Activated CD4-positive, alpha-beta T cell treated with anti-CD3 and anti-CD28 coated beads for 36 hours (primary cell): ENCODE data around the gene FOXP4. TPM values are rescaled to one million over a fixed set of nuclear protein-coding genes. Genes with fewer than 3 reads are reported as not detected.

Experiments used
- ATAC-seq: fragments of 200-7000 bp; cut with Tn5 transposase; one replicate; pipeline ENCODE4 v1.10.0; 2021; ENCODE audit warnings: mild to moderate bottlenecking, moderate library complexity
- CTCF ChIA-PET: fragments of 350-600 bp; sonication (Branson Sonifier 250); formaldehyde crosslinking; loops from one replicate; lab custom pipeline; 2021; ENCODE audit warnings: antibody characterized with exemption; lab: Charles Lee
- POLR2A ChIA-PET: fragments of 350-600 bp; sonication (Branson Sonifier 250); formaldehyde crosslinking; loops from one replicate; lab custom pipeline; 2021; ENCODE audit warnings: antibody characterized with exemption, inconsistent platforms; lab: Charles Lee
- DNase-seq: peaks from one replicate; pipeline ENCODE4 v3.0.0-alpha.2; 2020
- H3K27ac Mint-ChIP-seq: one replicate; pipeline ENCODE4 v1.8.0; 2021; ENCODE audit warnings: mixed read lengths
- H3K27me3 Mint-ChIP-seq: one replicate; pipeline ENCODE4 v1.8.0; 2021; ENCODE audit warnings: mixed read lengths
- H3K36me3 Mint-ChIP-seq: one replicate; pipeline ENCODE4 v1.8.0; 2021; ENCODE audit warnings: low read depth, mixed read lengths
- H3K4me1 Mint-ChIP-seq: one replicate; pipeline ENCODE4 v1.8.0; 2021; ENCODE audit warnings: mixed read lengths
- H3K4me3 Mint-ChIP-seq: one replicate; pipeline ENCODE4 v1.8.0; 2021; ENCODE audit warnings: mild to moderate bottlenecking, moderate library complexity, mixed read lengths
- H3K9me3 Mint-ChIP-seq: one replicate; pipeline ENCODE4 v1.8.0; 2021; ENCODE audit warnings: low read depth, mixed read lengths
- intact Hi-C, 2 experiments: fragments of 100-400 bp; cut with DNase I in 1 of 2; cut with micrococcal nuclease in 1 of 2; formaldehyde crosslinking; loops; one replicate each; pipeline versions ENCODE4 v1.14.2 to v1.15.1; 2022 to 2024; cut with DNase I, micrococcal nuclease
- microRNA-seq: library from miRNA; unstranded; fragments of <30 nt; microRNA quantifications from one replicate; pipeline ENCODE4 v1.2.0, GENCODE V29; 2021; ENCODE audit warnings: borderline replicate concordance
- total RNA-seq, 2 experiments: library from RNA; stranded (reverse); gene quantifications; one replicate each; pipeline ENCODE4 v1.2.3, GENCODE V29; 2021

FOXP4 gene
- total RNA-seq, 2 experiments from 2014 or later = 11.1 to 13.8 TPM

DNA sequence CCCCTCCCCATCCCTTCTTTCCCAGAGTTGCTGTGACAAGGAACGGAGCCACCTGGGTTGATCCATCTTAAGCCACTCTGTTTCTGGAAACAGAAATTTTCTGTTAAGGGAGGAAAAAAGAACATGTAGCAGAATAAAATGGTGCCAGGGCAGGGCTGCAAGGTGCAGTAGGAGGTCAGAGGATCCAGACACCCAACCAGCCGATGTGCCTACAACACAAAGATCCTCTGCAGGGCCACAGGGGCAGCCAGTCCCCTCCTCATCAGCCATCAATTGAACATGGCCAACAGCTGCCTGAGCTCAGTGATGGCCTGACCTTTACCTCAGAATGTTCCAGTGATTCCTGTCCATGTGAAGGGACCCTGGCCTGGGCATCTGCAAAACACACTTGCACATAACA lies 103.9 kb downstream of the FOXP4 start:
- POLR2A ChIA-PET = no interaction called here
- H3K4me1 Mint-ChIP-seq = no peaks in the 10 kb centered on the region
- intact Hi-C loops = no loop called here
- no peak overlapping the region for H3K27ac Mint-ChIP-seq
- H3K9me3 Mint-ChIP-seq = no peaks in the 10 kb centered on the region
- no peak overlapping the region for H3K4me3 Mint-ChIP-seq
- CTCF ChIA-PET = no interaction called here
- H3K36me3 Mint-ChIP-seq = no peaks in the 10 kb centered on the region
- no peak for DNase-seq
- H3K27me3 Mint-ChIP-seq = peaks cover 9% of the 10 kb centered on the region
- no peak for ATAC-seq

DNA sequence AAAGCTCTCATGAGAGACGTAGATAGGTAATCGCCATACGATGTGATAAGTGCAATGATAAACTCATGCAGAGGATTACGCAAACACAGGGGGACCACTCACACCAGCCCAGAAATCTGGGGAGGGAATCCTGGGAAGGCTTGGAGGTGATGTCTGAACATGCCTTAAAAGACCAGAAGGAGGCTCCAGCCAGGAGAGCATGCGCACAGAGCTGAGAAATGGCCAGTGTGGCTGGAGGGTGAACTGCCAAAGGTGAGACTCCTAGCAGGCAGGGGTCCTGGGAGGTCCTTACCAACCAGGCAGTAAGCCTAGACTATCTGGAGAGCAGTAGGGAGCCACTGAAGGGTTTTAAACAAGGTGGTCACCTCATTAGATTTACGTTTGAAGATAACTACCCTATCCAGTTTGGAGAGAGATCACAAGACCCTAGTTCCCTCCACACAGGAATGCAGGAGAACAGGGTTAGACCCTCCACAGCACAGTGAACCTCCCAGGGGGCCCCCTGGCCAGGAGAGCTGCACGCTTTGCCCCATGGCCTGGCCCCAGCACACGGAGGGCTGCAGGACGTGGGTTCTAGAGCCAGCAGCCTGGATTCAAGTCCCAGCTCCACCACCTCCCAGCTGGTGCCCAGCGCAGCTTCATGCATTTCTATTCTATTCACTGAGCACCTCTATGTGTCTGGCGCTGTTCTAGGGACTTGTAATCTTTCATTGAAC lies 105.2 kb downstream of the FOXP4 start:
- H3K9me3 Mint-ChIP-seq = no peaks in the 10 kb centered on the region
- peaks cover 9% of the 10 kb centered on the region for H3K27me3 Mint-ChIP-seq
- no peaks in the 10 kb centered on the region for H3K36me3 Mint-ChIP-seq
- POLR2A ChIA-PET = no interaction called here
- CTCF ChIA-PET = no interaction called here
- H3K4me1 Mint-ChIP-seq = no peaks in the 10 kb centered on the region
- no peak overlapping the region for H3K27ac Mint-ChIP-seq
- no peak overlapping the region for H3K4me3 Mint-ChIP-seq
- DNase-seq = no peak
- intact Hi-C loops = no loop called here
- ATAC-seq = no peak

Small RNAs within 50 kb of the gene (microRNA-seq; reads per million reads assigned to microRNA genes)
- not detected for gene MIR4641

Other genes with a start within 250 kb of the FOXP4 start
- gene NCR2, start 210.8 kb upstream of the FOXP4 start, total RNA-seq = not detected
- gene MDFI, start 92.1 kb downstream of the FOXP4 start, total RNA-seq = not detected
- gene TFEB, start 189.2 kb downstream of the FOXP4 start, total RNA-seq = 1 to 10 TPM; 8.5 to 9.2 TPM
- gene PGC, start 201.0 kb downstream of the FOXP4 start, total RNA-seq = not detected
- 1 to 10 TPM; 4.8 to 5.6 TPM for gene FRS3, start 233.5 kb downstream of the FOXP4 start, total RNA-seq
- gene PRICKLE4, start 234.4 kb downstream of the FOXP4 start, total RNA-seq = not detected
- gene TOMM6, start 241.3 kb downstream of the FOXP4 start, total RNA-seq = 100 to 1,000 TPM; 282 to 345 TPM